ENCODE data around the gene GET3. TPM values are rescaled to one million over a fixed set of nuclear protein-coding genes. Genes with fewer than 3 reads are reported as not detected.

The GET3 gene
- total RNA-seq, 4 donors from 2014 or later: 70.7 to 88.8 (median 83.3) TPM

DNA sequence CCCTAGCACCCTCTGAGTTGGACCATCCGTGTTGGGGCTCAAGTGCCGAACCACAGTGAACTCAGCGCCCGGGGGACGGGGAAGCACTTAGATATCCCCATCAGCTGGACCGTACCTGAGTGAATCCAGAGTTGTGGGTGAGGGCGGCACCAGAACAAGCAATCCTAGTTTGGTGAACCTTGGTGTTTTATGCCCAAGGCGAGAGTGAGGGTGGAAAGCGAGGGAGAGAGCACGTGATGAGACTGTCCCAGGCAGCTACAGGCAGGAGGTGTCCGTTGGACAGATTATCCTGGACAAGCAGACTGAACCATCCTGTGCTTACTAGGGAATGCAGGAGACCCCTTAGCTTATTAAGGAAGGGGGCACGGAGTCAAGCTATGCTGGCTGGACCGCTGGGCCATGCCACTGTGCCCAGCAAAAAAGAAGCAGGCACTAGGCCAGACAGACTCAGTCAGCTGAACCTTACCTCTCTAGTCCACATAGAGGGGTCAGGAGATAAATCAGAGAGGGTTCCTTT lies 596 bp downstream of the GET3 start:
- TF ChIP-seq, protein P1, sequence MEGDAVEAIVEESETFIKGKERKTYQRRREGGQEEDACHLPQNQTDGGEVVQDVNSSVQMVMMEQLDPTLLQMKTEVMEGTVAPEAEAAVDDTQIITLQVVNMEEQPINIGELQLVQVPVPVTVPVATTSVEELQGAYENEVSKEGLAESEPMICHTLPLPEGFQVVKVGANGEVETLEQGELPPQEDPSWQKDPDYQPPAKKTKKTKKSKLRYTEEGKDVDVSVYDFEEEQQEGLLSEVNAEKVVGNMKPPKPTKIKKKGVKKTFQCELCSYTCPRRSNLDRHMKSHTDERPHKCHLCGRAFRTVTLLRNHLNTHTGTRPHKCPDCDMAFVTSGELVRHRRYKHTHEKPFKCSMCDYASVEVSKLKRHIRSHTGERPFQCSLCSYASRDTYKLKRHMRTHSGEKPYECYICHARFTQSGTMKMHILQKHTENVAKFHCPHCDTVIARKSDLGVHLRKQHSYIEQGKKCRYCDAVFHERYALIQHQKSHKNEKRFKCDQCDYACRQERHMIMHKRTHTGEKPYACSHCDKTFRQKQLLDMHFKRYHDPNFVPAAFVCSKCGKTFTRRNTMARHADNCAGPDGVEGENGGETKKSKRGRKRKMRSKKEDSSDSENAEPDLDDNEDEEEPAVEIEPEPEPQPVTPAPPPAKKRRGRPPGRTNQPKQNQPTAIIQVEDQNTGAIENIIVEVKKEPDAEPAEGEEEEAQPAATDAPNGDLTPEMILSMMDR (IDR thresholded peaks at IDR 0.05): no peak
- TF ChIP-seq POLR2A (IDR thresholded peaks at IDR 0.05): no peak
- 12 to 15% methylated on average over 12 to 13 of the region's 13 CpGs for WGBS, 2 donors
- intact Hi-C loops (cut with DNase I): no loop called here

DNA sequence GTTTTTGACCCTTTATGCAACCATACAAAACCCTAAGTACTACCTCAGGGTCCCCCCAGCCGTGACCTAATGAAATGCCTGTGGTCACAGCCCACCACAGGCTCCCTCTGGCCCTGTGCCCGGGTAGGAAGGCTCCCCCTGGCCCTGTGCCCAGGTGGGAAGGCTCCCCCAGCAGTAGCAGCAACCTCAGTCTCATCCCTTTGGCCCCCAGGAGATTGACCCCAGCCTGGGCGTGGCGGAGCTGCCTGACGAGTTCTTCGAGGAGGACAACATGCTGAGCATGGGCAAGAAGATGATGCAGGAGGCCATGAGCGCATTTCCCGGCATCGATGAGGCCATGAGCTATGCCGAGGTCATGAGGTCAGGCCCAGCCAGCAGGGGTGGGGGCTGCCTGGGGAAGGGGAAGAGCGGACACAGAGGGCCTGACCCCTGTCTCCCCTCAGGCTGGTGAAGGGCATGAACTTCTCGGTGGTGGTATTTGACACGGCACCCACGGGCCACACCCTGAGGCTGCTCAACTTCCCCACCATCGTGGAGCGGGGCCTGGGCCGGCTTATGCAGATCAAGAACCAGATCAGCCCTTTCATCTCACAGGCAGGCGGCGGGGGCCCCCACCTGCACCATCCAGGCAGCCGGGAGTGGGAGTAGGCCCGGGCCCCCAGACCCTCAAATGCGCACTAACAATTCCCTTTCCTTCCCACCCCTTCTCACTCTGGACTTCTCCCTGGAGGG lies 8.0 kb downstream of the GET3 start:
- TF ChIP-seq, protein P1 (IDR thresholded peaks at IDR 0.05): no peak
- 79 to 82% methylated on average over 11 to 17 of the region's 22 CpGs for WGBS, 2 donors
- intact Hi-C loops (cut with DNase I): no loop called here

More for the DNA sequence above, 596 bp downstream of the GET3 start:
- no peaks in the 10 kb centered on the region for H3K27me3 ChIP-seq
- peaks cover 17 to 28% of the 10 kb centered on the region in 2 donors for H3K4me1 ChIP-seq
- peaks cover 0 to 9% of the 10 kb centered on the region in 2 donors for H3K36me3 ChIP-seq
- peak overlapping the region in 1 of 3 donors; percentile 94 for H3K27ac ChIP-seq
- DNase-seq: no peak
- H3K9me3 ChIP-seq: no peaks in the 10 kb centered on the region
- peak overlapping the region; percentile 24 to 91 (median 77) for H3K4me3 ChIP-seq (replicated peaks in 1 of 3)

DNA sequence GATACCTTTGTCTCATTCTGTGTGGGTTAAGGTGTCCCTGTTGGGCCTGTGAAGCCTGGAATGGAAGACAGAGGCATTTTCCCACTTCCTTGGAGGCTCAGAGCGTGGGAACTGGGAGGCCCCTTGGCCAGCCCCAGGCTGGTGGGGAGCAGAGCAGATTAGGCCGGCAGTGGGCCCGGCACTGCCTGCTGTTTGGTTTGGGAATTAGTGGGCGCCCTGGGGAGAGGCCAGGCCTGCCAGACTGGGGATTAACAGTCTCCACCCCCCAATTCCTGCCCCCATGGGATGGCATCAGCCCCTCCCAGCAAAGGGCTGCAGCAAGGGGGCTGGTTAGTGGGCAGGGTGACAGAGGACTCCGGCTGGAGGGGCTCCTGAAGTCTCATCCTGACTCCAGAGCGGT lies 11.2 kb downstream of the GET3 start:
- H3K27me3 ChIP-seq: no peaks in the 10 kb centered on the region
- H3K36me3 ChIP-seq: peaks cover 29% of the 10 kb centered on the region in 2 donors
- DNase-seq: no peak
- WGBS, 2 donors: 63 to 69% methylated on average over 3 to 4 of the region's 6 CpGs
- H3K27ac ChIP-seq: no peak overlapping the region
- intact Hi-C loops (cut with DNase I): no loop called here
- no peak overlapping the region for H3K4me3 ChIP-seq (replicated peaks in 1 of 3)
- no peaks in the 10 kb centered on the region for H3K4me1 ChIP-seq
- TF ChIP-seq, protein P1 (IDR thresholded peaks at IDR 0.05): no peak
- no peak for TF ChIP-seq POLR2A (IDR thresholded peaks at IDR 0.05)
- H3K9me3 ChIP-seq: no peaks in the 10 kb centered on the region

More for the DNA sequence above, 8.0 kb downstream of the GET3 start:
- DNase-seq: no peak
- Histone ChIP-seq H3K4me1 (no peaks in the 10 kb centered on the region), H3K4me3 (replicated peaks in 1 of 3) (no peak overlapping the region), H3K36me3 (peaks cover 29 to 37% of the 10 kb centered on the region in 2 donors), H3K27ac (no peak overlapping the region), H3K27me3 (no peaks in the 10 kb centered on the region), H3K9me3 (no peaks in the 10 kb centered on the region)

DNA sequence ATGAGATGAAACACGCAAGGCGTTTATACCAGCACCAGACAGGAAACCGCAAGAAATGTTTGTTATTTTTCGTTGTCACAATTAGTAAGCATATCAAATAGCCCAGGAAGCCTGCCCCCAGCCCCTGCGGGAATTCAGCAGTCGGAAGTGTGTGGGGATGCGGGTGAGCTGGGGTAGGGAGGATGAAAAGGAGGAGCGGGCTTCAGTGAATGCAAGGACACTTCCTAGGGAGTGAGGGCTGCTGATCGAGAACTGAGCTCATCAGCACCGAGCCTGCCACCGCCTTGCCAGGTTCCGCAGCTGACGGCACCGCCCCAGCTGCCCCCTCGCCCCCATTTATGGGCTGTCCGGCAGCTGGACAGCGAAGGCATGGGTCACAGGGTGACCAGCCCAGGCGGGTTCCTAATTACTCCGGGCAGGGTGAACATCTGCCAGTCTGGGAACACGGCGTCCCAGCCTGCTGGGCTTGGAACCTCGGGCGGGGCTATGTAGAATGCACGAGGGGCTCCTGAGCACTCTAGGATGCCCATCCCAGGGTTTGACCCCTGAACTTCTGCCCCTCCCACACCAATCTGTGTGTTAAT lies 12.7 kb downstream of the GET3 start:
- Histone ChIP-seq H3K36me3 (peaks cover 27% of the 10 kb centered on the region in 2 donors), H3K4me1 (no peaks in the 10 kb centered on the region), H3K4me3 (replicated peaks in 1 of 3) (no peak overlapping the region), H3K9me3 (no peaks in the 10 kb centered on the region), H3K27me3 (no peaks in the 10 kb centered on the region), H3K27ac (no peak overlapping the region)
- DNase-seq: no peak
- TF ChIP-seq POLR2A (IDR thresholded peaks at IDR 0.05): no peak
- TF ChIP-seq, protein P1 (IDR thresholded peaks at IDR 0.05): no peak
- intact Hi-C loops (cut with DNase I): no loop called here
- WGBS, 2 donors: 51 to 52% methylated on average over 13 to 19 of the region's 24 CpGs

DNA sequence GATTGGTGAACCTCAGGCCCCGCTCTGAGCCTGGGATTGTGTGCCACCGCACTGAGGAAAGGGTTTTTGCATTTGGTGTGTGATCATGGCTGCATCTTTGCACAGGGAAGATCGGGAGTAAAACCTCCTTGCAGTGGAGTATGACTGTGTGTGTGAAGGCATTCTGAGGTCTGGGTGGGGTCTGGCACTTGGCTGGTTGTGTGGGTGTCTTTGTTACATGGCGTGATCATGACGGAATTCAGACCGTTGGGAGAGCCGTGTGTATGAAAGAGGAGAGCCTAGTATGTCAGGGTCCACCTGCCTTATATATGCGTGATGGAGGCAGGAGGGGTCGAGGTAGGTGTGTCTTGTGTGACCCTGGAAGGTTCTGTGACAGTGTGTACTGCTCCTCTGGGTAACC lies 13.6 kb downstream of the GET3 start:
- no peaks in the 10 kb centered on the region for H3K4me1 ChIP-seq
- DNase-seq: no peak
- H3K36me3 ChIP-seq: peaks cover 19% of the 10 kb centered on the region in 2 donors
- intact Hi-C loops (cut with DNase I): no loop called here
- H3K27me3 ChIP-seq: no peaks in the 10 kb centered on the region
- H3K9me3 ChIP-seq: no peaks in the 10 kb centered on the region
- no peak overlapping the region for H3K4me3 ChIP-seq (replicated peaks in 1 of 3)
- 65 to 71% methylated on average over 9 of the region's 9 CpGs for WGBS, 2 donors
- no peak overlapping the region for H3K27ac ChIP-seq
- TF ChIP-seq, protein P1 (IDR thresholded peaks at IDR 0.05): no peak
- TF ChIP-seq POLR2A (IDR thresholded peaks at IDR 0.05): no peak

Measured in thyroid gland (tissue), 4 donors.